Keratinocyte (primary cell): ENCODE results near the gene S100A12.

ENCODE experiments used
- EZH2 ChIP-seq: IDR thresholded peaks from one replicate; pipeline ENCODE4 v1.6.1; 2012; ENCODE audit warnings: inconsistent platforms, mild to moderate bottlenecking, low read length, moderate library complexity
- TF ChIP-seq, protein P1 (sequence below), 3 experiments: IDR thresholded peaks in 1 of 3; conservative IDR thresholded peaks in 1 of 3; optimal IDR thresholded peaks in 1 of 3; 2 replicates in 2 of 3; 3 replicates in 1 of 3; pipeline versions ENCODE3 to v1.5.1; 2011; ENCODE audit warnings: low read length in 3 of 3, mild to moderate bottlenecking in 3 of 3, moderate library complexity in 2 of 3, control low read depth in 1 of 3, inconsistent platforms in 1 of 3; ENCODE audit not compliant: insufficient read depth in 2 of 3; ENCODE audit errors: extremely low read depth in 1 of 3

- TF ChIP-seq, protein P1, sequence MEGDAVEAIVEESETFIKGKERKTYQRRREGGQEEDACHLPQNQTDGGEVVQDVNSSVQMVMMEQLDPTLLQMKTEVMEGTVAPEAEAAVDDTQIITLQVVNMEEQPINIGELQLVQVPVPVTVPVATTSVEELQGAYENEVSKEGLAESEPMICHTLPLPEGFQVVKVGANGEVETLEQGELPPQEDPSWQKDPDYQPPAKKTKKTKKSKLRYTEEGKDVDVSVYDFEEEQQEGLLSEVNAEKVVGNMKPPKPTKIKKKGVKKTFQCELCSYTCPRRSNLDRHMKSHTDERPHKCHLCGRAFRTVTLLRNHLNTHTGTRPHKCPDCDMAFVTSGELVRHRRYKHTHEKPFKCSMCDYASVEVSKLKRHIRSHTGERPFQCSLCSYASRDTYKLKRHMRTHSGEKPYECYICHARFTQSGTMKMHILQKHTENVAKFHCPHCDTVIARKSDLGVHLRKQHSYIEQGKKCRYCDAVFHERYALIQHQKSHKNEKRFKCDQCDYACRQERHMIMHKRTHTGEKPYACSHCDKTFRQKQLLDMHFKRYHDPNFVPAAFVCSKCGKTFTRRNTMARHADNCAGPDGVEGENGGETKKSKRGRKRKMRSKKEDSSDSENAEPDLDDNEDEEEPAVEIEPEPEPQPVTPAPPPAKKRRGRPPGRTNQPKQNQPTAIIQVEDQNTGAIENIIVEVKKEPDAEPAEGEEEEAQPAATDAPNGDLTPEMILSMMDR (optimal IDR thresholded peaks at IDR 0.05 in 1 of 3, IDR thresholded peaks at IDR 0.05 in 1 of 3, conservative IDR thresholded peaks at IDR 0.05 in 1 of 3; ENCODE audit: extremely low read depth in 1 of 3, insufficient read depth in 2 of 3, low read length in 3 of 3), result no peak
- TF ChIP-seq EZH2, result no peak
These were observed 19.0 kb upstream of the S100A12 start for GRCh38 chr1:153394391-153394790.
